NCI-H2196 (cell line): ENCODE results near the gene WNT16.
"Not testable (repeated sequence)": the region's sequence is repeated elsewhere in the genome, so short reads cannot be mapped to it uniquely, and the experiment has no call there.

Experiments used
- DNase-seq: peaks from one replicate; lab custom pipeline; 2025; ENCODE audit not compliant: unreplicated experiment; lab: John Stamatoyannopoulos, UW

WNT16 gene

GRCh38 chr7:121305109-121305508, 23.7 kb upstream of the WNT16 start:
- no peak for DNase-seq

- DNase-seq = no peak
These were observed 22.2 kb upstream of the WNT16 start for GRCh38 chr7:121306565-121306964.

- no peak for DNase-seq
These were observed 21.7 kb upstream of the WNT16 start for GRCh38 chr7:121307021-121307574.

GRCh38 chr7:121313220-121313792, 15.5 kb upstream of the WNT16 start:
- no peak for DNase-seq

GRCh38 chr7:121313793-121314676, 14.8 kb upstream of the WNT16 start:
- peak; percentile 40 for DNase-seq

- not testable (repeated sequence) for DNase-seq
These were observed 13.6 kb upstream of the WNT16 start for GRCh38 chr7:121315170-121315569.

GRCh38 chr7:121322460-121322859, 6.3 kb upstream of the WNT16 start:
- DNase-seq = no peak

GRCh38 chr7:121323515-121324302, 5.1 kb upstream of the WNT16 start:
- DNase-seq = no peak

- DNase-seq = no peak
These were observed 1.1 kb upstream of the WNT16 start for GRCh38 chr7:121327671-121328070.

- DNase-seq = no peak
These were observed 622 bp downstream of the WNT16 start for GRCh38 chr7:121329191-121330052.

- DNase-seq = no peak
These were observed 1.4 kb downstream of the WNT16 start for GRCh38 chr7:121330053-121330833.

GRCh38 chr7:121331048-121331447, 2.2 kb downstream of the WNT16 start:
- DNase-seq = no peak

GRCh38 chr7:121331574-121331973, 2.8 kb downstream of the WNT16 start:
- DNase-seq = no peak

- DNase-seq = no peak
These were observed 5.6 kb downstream of the WNT16 start for GRCh38 chr7:121334376-121334775.

GRCh38 chr7:121334875-121335648, 6.3 kb downstream of the WNT16 start:
- no peak for DNase-seq

GRCh38 chr7:121336579-121336978, 7.8 kb downstream of the WNT16 start:
- no peak for DNase-seq

GRCh38 chr7:121337398-121337797, 8.6 kb downstream of the WNT16 start:
- no peak for DNase-seq

- no peak for DNase-seq
These were observed 10.3 kb downstream of the WNT16 start for GRCh38 chr7:121339082-121339481.

GRCh38 chr7:121341933-121342332, 13.1 kb downstream of the WNT16 start:
- no peak for DNase-seq
